HepG2 (cell line): ENCODE measurements around the gene ATP5F1A. TPM values are rescaled to one million over a fixed set of nuclear protein-coding genes. Genes with fewer than 3 reads are reported as not detected.

Experiments
- GLI4 ChIP-seq: sonication (generic); formaldehyde crosslinking; IDR thresholded peaks from 2 replicates; pipeline ENCODE4 v1.5.1; 2020; ENCODE audit warnings: missing genetic modification reagents, mild to moderate bottlenecking, moderate library complexity, borderline replicate concordance
- HNRNPLL ChIP-seq: fragments of 200-400 bp; formaldehyde crosslinking; IDR thresholded peaks from 2 replicates; pipeline ENCODE4 v1.6.1; 2017; ENCODE audit warnings: mild to moderate bottlenecking, low read depth, low read length; ENCODE audit not compliant: poor library complexity, severe bottlenecking
- MZF1 ChIP-seq: sonication (generic); formaldehyde crosslinking; IDR thresholded peaks from 2 replicates; pipeline ENCODE4 v1.8.1; 2023; ENCODE audit warnings: mild to moderate bottlenecking, missing genetic modification reagents, borderline replicate concordance
- polyA plus RNA-seq, 8 experiments: library from polyadenylated mRNA; depleted of rRNA in 3 of 8; stranded (reverse) in 7 of 8; unstranded in 1 of 8; fragments of >200 nt; fragmentation: Illumina TruSeq in 4 of 8; extraction: Trizol in 4 of 8; gene quantifications; 2 replicates each; pipeline versions ENCODE4 v1.2.1 to v1.2.3, GENCODE V29; 2011 to 2016; ENCODE audit warnings: low read depth in 4 of 8, missing spikeins in 1 of 8, mixed read lengths in 1 of 8; ENCODE audit not compliant: insufficient read depth in 1 of 8
- total RNA-seq, 5 experiments: library from RNA; depleted of rRNA; stranded (reverse); fragments of >200 nt; fragmentation: Illumina TruSeq; extraction: Trizol; gene quantifications; 2 replicates each; pipeline ENCODE4 v1.2.3, GENCODE V29; 2016; ENCODE audit warnings: low read depth in 1 of 5
- TF ChIP-seq, protein P1 (sequence below): sonication (generic); formaldehyde crosslinking; IDR thresholded peaks from 2 replicates; pipeline ENCODE4 v1.5.0; 2020; ENCODE audit warnings: missing genetic modification reagents
- TF ChIP-seq, protein P2 (sequence below): sonication (generic); formaldehyde crosslinking; IDR thresholded peaks from 2 replicates; pipeline ENCODE4 v1.9.0; 2021; ENCODE audit warnings: missing genetic modification reagents, borderline replicate concordance
- TF ChIP-seq, protein P3 (sequence below): sonication (generic); formaldehyde crosslinking; IDR thresholded peaks from 2 replicates; pipeline ENCODE4 v1.9.0; 2021; ENCODE audit warnings: mild to moderate bottlenecking, missing genetic modification reagents
- TF ChIP-seq, protein P4 (sequence below): sonication (generic); formaldehyde crosslinking; IDR thresholded peaks from 2 replicates; pipeline ENCODE4 v1.5.0; 2020; ENCODE audit warnings: mild to moderate bottlenecking, low read depth, missing genetic modification reagents, borderline replicate concordance
- TF ChIP-seq, protein P5 (sequence below): IDR thresholded peaks from 2 replicates; pipeline ENCODE4 v1.6.1; 2012; ENCODE audit warnings: inconsistent platforms
- TF ChIP-seq, protein P6 (sequence below): sonication (generic); formaldehyde crosslinking; IDR thresholded peaks from 2 replicates; pipeline ENCODE4 v1.5.1; 2020; ENCODE audit warnings: mild to moderate bottlenecking, missing genetic modification reagents
- TF ChIP-seq, protein P7 (sequence below): sonication (generic); formaldehyde crosslinking; IDR thresholded peaks from 2 replicates; pipeline ENCODE4 v1.8.1; 2023; ENCODE audit warnings: mild to moderate bottlenecking, inconsistent platforms, moderate library complexity, missing genetic modification reagents, borderline replicate concordance

The ATP5F1A gene
- total and polyA plus RNA-seq, 2 of the 13 experiments (the other 11 are each of a cell fraction or from before 2014, with no cell fraction given), result 459 to 922 TPM

DNA sequence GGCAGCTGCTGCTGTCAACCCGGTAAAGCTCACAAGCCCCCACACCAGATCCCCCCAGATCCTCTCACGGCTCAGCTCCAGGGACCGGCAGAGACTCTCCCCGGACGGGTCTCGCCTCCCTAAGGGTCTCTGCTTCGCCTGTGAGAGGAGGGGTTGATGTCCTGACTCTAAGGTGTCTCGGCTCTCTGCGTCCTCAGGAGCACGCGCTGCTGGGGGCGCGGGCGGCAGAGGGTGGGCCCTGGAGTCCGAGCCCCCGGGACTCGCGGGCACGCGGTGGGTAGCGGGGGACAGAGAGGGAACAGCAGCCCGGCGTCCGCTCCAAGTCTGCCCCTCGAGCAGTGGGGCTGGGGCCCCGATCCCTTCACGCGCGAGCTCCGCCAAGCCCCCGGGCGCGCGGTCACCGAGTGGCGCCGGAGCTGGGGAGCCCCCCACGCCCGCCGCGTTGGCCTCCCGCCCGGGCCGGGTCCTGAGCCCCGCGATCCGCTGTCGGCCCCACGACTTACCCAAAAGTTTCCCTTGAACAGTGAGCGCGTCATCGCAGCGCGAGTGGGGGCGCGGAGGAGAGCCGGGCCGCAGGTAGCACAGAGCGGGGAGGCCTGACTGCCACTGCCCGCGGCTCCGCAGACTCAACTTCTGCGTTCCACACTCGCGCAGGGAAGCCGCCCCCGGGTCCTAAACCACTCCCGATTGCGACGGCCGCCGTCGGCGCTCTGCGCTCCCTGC is 26.3 kb downstream of the ATP5F1A start, which contains the start of gene PSTPIP2 (continued):
- TF ChIP-seq, protein P1, sequence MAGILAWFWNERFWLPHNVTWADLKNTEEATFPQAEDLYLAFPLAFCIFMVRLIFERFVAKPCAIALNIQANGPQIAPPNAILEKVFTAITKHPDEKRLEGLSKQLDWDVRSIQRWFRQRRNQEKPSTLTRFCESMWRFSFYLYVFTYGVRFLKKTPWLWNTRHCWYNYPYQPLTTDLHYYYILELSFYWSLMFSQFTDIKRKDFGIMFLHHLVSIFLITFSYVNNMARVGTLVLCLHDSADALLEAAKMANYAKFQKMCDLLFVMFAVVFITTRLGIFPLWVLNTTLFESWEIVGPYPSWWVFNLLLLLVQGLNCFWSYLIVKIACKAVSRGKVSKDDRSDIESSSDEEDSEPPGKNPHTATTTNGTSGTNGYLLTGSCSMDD (CRISPR knock-in tag), result no peak
- TF ChIP-seq, protein P2, sequence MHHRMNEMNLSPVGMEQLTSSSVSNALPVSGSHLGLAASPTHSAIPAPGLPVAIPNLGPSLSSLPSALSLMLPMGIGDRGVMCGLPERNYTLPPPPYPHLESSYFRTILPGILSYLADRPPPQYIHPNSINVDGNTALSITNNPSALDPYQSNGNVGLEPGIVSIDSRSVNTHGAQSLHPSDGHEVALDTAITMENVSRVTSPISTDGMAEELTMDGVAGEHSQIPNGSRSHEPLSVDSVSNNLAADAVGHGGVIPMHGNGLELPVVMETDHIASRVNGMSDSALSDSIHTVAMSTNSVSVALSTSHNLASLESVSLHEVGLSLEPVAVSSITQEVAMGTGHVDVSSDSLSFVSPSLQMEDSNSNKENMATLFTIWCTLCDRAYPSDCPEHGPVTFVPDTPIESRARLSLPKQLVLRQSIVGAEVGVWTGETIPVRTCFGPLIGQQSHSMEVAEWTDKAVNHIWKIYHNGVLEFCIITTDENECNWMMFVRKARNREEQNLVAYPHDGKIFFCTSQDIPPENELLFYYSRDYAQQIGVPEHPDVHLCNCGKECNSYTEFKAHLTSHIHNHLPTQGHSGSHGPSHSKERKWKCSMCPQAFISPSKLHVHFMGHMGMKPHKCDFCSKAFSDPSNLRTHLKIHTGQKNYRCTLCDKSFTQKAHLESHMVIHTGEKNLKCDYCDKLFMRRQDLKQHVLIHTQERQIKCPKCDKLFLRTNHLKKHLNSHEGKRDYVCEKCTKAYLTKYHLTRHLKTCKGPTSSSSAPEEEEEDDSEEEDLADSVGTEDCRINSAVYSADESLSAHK, result no peak
- TF ChIP-seq, protein P3, sequence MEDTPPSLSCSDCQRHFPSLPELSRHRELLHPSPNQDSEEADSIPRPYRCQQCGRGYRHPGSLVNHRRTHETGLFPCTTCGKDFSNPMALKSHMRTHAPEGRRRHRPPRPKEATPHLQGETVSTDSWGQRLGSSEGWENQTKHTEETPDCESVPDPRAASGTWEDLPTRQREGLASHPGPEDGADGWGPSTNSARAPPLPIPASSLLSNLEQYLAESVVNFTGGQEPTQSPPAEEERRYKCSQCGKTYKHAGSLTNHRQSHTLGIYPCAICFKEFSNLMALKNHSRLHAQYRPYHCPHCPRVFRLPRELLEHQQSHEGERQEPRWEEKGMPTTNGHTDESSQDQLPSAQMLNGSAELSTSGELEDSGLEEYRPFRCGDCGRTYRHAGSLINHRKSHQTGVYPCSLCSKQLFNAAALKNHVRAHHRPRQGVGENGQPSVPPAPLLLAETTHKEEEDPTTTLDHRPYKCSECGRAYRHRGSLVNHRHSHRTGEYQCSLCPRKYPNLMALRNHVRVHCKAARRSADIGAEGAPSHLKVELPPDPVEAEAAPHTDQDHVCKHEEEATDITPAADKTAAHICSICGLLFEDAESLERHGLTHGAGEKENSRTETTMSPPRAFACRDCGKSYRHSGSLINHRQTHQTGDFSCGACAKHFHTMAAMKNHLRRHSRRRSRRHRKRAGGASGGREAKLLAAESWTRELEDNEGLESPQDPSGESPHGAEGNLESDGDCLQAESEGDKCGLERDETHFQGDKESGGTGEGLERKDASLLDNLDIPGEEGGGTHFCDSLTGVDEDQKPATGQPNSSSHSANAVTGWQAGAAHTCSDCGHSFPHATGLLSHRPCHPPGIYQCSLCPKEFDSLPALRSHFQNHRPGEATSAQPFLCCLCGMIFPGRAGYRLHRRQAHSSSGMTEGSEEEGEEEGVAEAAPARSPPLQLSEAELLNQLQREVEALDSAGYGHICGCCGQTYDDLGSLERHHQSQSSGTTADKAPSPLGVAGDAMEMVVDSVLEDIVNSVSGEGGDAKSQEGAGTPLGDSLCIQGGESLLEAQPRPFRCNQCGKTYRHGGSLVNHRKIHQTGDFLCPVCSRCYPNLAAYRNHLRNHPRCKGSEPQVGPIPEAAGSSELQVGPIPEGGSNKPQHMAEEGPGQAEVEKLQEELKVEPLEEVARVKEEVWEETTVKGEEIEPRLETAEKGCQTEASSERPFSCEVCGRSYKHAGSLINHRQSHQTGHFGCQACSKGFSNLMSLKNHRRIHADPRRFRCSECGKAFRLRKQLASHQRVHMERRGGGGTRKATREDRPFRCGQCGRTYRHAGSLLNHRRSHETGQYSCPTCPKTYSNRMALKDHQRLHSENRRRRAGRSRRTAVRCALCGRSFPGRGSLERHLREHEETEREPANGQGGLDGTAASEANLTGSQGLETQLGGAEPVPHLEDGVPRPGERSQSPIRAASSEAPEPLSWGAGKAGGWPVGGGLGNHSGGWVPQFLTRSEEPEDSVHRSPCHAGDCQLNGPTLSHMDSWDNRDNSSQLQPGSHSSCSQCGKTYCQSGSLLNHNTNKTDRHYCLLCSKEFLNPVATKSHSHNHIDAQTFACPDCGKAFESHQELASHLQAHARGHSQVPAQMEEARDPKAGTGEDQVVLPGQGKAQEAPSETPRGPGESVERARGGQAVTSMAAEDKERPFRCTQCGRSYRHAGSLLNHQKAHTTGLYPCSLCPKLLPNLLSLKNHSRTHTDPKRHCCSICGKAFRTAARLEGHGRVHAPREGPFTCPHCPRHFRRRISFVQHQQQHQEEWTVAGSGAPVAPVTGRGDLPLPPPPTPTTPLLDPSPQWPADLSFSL (CRISPR knock-in tag), result no peak
- TF ChIP-seq MZF1 (CRISPR knock-in tag), result no peak
- TF ChIP-seq HNRNPLL, result peak; percentile 68
- TF ChIP-seq, protein P4, sequence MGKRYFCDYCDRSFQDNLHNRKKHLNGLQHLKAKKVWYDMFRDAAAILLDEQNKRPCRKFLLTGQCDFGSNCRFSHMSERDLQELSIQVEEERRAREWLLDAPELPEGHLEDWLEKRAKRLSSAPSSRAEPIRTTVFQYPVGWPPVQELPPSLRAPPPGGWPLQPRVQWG (CRISPR knock-in tag), result no peak
- TF ChIP-seq, protein P5, sequence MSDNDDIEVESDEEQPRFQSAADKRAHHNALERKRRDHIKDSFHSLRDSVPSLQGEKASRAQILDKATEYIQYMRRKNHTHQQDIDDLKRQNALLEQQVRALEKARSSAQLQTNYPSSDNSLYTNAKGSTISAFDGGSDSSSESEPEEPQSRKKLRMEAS, result peak; percentile 42; the same call in 1 of the 2 replicates
- TF ChIP-seq, protein P6, sequence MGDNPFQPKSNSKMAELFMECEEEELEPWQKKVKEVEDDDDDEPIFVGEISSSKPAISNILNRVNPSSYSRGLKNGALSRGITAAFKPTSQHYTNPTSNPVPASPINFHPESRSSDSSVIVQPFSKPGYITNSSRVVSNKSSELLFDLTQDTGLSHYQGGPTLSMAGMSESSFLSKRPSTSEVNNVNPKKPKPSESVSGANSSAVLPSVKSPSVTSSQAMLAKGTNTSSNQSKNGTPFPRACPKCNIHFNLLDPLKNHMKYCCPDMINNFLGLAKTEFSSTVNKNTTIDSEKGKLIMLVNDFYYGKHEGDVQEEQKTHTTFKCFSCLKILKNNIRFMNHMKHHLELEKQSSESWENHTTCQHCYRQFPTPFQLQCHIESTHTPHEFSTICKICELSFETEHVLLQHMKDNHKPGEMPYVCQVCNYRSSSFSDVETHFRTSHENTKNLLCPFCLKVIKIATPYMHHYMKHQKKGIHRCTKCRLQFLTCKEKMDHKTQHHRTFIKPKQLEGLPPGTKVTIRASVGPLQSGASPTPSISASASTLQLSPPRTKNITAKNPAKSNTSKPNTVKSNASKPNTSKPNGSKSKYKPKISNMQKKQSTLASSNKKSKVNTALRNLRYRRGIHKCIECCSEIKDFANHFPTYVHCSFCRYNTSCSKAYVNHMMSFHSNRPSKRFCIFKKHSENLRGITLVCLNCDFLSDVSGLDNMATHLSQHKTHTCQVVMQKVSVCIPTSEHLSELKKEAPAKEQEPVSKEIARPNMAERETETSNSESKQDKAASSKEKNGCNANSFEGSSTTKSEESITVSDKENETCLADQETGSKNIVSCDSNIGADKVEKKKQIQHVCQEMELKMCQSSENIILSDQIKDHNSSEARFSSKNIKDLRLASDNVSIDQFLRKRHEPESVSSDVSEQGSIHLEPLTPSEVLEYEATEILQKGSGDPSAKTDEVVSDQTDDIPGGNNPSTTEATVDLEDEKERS, result no peak
- TF ChIP-seq GLI4 (CRISPR knock-in tag), result no peak
- TF ChIP-seq, protein P7, sequence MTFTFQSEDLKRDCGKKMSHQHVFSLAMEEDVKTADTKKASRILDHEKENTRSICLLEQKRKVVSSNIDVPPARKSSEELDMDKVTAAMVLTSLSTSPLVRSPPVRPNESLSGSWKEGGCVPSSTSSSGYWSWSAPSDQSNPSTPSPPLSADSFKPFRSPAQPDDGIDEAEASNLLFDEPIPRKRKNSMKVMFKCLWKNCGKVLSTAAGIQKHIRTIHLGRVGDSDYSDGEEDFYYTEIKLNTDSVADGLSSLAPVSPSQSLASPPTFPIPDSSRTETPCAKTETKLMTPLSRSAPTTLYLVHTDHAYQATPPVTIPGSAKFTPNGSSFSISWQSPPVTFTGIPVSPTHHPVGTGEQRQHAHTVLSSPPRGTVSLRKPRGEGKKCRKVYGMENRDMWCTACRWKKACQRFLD (CRISPR knock-in tag), result 0 out of 2 replicates have a peak, but pooled peaks have one; percentile 19
